ENCODE measurements around the gene SNX11.
"Not testable (repeated sequence)": the region's sequence is repeated elsewhere in the genome, so short reads cannot be mapped to it uniquely, and the experiment has no call there.

SNX11 gene

GRCh38 chr17:48107137-48108055 is at the start of gene SNX11:
Gene SNX11 (plus strand): TSS chr17:48107766. CDS start chr17:48112044, 4,278 bp downstream.
- peak; percentile 70 for DNase-seq

DNA sequence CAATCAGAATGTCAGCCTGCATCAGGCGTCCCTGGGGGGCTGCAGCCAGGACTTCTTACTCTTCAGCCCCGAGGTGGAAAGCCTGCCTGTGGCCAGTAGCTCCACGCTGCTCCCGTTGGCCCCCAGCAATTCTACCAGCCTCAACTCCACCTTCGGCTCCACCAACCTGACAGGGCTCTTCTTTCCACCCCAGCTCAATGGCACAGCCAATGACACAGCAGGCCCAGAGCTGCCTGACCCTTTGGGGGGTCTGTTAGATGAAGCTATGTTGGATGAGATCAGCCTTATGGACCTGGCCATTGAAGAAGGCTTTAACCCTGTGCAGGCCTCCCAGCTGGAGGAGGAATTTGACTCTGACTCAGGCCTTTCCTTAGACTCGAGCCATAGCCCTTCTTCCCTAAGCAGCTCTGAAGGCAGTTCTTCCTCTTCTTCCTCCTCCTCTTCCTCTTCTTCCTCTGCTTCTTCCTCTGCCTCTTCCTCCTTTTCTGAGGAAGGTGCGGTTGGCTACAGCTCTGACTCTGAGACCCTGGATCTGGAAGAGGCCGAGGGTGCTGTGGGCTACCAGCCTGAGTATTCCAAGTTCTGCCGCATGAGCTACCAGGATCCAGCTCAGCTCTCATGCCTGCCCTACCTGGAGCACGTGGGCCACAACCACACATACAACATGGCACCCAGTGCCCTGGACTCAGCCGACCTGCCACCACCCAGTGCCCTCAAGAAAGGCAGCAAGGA is 49.0 kb upstream of the SNX11 start:
- DNase-seq, result no peak

DNA sequence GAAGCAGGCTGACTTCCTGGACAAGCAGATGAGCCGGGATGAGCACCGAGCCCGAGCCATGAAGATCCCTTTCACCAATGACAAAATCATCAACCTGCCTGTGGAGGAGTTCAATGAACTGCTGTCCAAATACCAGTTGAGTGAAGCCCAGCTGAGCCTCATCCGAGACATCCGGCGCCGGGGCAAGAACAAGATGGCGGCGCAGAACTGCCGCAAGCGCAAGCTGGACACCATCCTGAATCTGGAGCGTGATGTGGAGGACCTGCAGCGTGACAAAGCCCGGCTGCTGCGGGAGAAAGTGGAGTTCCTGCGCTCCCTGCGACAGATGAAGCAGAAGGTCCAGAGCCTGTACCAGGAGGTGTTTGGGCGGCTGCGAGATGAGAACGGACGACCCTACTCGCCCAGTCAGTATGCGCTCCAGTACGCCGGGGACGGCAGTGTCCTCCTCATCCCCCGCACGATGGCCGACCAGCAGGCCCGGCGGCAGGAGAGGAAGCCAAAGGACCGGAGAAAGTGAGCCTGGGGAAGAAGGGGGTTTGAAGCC is 48.4 kb upstream of the SNX11 start:
- DNase-seq, result no peak

DNA sequence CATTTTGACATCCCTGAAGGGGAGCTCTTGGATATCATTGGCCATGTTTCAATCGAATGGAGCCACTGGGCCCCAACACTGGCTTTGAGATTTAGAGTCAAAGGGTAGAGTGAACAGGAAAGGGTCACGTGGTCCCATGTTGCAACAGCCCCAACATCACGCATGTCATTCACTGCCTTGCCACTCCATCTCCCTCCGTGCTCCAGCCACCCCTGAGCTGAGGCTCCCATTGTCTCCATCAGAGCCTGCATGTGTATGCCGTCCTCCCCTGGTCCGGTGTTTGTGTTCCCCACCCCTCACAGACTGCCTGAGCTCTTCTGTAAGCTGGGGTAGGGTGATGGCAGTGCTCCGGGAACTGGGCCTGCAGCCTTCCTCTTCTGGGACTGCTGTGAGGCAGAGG is 47.3 kb upstream of the SNX11 start:
- peak; percentile 36 for DNase-seq

- DNase-seq, result no peak
Observed at GRCh38 chr17:48062273-48062672, 45.3 kb upstream of the SNX11 start.

GRCh38 chr17:48064638-48065037 is 42.9 kb upstream of the SNX11 start:
- DNase-seq, result no peak

DNA sequence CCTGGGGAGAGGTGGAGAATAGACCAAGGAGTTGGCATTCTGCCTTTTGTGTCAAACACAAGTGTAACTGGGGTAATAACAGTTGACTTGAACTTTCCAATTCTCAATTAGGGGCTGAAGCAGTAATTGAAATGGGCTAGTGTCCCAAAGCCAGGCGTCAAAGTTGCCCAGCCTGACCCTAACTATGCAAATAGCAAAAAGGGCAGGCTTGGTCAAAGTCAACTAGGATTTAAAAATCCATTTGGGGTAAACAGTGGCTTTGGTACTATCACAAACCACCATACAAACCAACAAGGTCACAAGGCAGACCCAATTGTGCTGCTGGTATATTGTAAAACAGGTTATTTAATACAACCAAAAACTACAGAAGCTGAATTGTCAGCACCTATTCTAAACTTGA is 41.4 kb upstream of the SNX11 start:
- no peak for DNase-seq

DNA sequence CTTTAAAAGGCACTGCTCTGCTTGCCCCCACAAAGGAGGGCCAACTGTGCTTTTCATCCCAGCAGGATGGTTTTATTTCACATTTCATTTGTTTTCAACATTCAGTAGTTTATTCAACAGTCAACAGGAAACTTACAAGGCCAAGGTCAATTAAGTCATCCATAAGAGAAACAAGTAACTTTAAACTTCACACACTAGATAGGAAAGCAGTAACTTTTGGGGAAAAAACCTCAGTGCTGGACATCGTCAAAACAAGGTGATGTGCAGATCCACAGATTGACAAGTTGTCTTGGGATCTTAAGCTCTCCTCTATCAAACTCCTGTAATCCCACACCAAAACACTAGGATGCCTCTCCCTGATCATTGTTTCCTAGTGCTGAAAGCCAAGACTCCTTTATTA is 40.9 kb upstream of the SNX11 start:
- DNase-seq, result no peak

DNA sequence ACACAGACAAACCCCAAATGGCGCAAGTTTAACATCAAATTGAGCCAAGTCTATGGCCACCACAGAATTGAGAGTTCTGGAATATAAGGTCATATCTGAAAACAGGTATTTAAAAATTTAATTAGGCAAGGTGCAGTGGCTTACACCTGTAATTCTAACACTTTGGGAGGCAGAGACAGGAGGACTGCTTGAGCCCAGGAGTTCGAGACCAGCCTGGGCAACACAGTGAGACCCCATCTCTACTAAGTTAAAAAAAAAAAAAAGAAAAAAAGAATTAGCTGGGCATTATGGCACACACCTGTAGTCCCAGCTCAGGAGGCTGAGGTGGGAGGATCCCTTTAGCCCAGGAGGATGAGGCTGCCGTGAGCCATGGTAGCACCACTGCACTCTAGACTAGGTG is 40.3 kb upstream of the SNX11 start:
- no peak for DNase-seq

DNA sequence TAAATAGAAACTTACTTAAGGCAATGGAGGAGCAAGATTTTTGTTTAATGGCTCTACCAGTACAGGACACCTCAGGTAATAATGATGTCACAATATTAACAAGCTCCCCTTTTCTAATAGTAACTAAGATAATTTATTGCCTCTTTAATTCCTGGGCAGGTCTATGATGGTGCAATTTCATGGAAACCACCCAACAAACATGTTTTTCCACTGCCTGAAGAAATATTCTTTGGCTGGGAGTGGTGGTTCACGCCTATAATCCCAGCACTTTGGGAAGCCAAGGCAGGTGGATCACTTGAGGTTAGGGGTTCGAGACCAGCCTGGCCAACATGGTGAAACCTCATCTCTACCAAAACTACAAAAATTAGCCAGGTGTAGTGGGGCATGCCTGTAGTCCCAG is 39.8 kb upstream of the SNX11 start:
- DNase-seq, result not testable (repeated sequence)

DNA sequence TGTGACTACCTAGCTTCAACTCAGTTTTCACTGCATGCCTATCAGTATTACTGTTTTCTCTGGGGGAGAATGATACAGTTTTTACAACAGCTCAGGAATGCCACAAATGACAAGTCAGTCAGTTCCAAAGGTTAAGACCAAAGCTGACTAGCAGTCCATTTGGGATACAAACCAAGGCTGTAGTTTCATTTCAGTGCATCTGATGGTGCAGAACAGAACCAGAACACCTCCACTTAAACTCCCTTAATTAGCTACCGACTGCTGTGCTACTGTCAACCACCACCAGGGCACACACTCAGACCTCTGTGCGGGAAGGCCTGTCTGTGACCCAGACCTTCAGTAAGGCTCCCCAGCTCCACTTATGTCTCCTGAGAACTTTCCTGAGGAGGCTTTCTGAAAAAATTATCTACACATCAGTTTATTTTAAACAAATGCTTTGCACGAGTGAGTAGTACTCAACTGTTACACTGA is 39.0 kb upstream of the SNX11 start:
- no peak for DNase-seq

DNA sequence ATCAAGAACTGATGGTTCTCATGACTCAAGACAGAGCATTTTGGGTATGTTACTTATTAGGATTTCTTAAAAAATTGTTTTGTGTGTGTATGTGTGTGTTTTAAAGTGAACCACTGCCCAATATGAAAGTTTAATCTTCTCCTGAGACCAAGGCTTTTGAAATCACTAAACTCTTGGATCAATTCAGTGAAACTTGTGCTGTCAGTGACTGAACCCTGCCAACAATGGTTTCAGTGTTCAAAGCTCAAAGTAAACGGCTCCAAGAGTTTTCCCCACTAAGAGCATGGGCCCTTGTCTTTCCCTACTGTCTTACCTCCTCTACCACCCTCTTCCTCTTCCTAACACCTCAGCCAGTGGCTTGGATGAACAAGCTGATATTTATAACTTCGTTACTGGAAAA is 37.4 kb upstream of the SNX11 start:
- no peak for DNase-seq

DNA sequence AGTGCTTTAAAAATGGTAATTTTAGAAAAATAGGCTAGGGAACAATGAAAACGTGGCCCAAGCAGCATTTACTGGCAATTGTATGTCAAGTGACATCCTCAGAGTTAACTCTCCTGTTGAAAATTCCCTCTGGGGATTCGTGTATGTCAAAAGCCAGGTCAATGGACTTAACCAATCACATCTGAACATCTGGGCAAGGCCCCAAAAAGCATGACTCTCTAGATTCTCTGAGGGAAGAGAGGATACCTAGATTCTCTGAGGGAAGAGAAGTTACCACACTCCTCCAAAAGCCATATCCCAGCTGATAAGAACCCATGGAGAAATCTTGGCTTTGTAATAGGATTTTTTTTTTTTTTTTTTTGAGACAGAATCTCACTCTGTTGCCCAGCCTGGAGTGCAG is 35.9 kb upstream of the SNX11 start:
- no peak for DNase-seq

GRCh38 chr17:48072811-48073210 is 34.8 kb upstream of the SNX11 start:
- DNase-seq, result not testable (repeated sequence)

DNA sequence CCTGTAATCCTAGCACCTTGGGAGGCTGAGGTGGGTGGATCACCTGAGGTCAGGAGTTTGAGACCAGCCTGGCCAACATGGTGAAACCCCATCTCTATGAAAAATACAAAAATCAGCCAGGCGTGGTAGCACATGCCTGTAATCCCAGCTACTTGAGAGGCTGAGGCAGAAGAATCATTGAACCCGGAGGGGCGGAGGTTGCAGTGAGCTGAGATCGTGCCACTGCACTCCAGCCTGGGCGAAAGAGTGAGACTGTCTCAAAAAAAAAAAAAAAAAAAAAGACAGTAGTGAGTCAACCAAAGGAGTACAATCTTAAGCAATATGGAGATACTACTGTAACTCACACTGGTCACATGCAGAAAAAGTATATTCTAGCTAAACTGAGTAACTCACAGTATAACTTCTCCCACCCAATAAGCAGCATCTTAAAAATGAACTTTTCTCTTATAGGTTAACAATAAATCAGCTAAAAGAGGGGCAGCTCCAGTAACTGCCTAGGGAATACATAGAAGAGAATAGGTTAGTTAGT is 33.9 kb upstream of the SNX11 start:
- DNase-seq, result not testable (repeated sequence)

- DNase-seq, result peak; percentile 56
Observed at GRCh38 chr17:48074322-48075081, 33.1 kb upstream of the SNX11 start.

DNA sequence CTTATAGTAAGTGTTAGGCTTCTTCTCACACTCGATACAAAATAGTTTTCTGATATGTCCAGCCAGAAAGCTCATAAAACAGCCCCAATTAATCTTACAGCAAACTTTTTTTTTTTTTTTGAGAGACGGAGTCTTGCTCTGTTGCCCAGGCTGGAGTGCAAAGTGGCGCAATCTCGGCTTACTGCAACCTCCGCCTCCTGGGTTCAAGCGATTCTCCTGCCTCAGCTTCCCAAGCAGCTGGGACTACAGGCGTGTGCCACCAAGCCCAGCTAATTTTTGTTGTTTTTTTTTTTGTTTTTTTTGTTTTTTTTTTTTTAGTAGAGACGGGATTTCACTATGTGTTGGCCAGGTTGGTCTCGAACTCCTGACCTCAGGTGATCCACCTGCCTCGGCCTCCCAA is 30.4 kb upstream of the SNX11 start:
- not testable (repeated sequence) for DNase-seq

DNA sequence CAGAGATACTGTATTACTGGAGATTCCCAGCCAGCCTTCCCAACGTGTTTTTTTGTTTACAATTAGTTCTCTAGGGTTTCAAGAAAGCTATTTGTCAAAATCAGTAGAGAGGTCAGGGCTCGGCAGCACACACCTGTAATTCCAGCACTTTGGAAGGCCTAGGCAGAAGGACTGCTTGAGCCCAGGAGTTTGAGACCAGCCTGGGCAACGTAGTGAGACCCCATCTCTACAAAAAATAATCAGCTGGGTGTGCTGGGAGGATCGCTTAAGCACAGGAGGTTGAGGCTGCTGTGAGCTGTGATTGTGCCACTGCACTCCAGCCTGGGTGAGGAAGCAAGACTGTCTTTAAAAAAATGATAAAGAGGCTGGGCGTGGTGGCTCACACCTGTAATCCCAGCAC is 25.7 kb upstream of the SNX11 start:
- no peak for DNase-seq

DNA sequence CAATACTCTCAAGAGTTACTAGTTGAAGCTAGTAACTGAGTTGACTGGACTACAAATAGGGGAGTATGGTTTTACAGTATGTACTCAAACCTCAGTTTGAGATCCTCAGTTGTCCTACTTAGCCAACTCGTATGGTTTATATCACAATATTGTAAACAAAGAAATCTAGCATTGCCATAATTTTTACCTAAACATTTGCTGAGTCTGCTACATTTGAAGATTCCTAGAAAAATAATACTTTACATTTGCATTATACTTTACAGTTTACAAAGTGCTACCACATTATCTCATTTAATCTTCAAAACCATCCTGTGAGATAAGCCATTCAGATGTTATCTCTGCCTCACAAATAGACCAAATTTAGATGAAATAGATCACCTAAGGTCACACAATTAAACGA is 22.6 kb upstream of the SNX11 start:
- no peak for DNase-seq

GRCh38 chr17:48093341-48094045 is 14.1 kb upstream of the SNX11 start:
- DNase-seq, result no peak

DNA sequence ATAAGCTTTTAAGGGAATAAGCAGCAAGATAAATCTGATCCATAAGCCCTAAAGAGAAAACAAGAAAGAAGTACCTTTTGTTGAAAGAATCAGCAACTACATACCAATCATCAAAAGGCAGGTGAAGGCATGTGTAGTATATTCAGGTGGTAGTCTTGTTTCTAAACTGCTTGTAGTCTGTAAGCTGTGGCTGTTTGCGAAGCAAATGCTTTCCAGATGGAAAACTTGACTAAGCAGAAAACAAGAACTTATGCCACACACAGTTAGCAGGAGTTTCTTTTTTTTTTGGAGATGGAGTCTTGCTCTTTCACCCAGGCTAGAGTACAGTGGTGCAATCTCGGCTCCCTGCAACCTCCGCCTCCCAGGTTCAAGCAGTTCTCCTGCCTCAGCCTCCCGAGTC is 12.0 kb upstream of the SNX11 start:
- DNase-seq, result no peak

GRCh38 chr17:48100160-48100559 is 7.4 kb upstream of the SNX11 start:
- no peak for DNase-seq
